ENCODE results near the gene HOXA13. TPM values are rescaled to one million over a fixed set of nuclear protein-coding genes. Genes with fewer than 3 reads are reported as not detected.

HOXA13 gene
- total and polyA plus RNA-seq, 10 of the 15 experiments (the other 5 are each of a cell fraction or from before 2014, with no cell fraction given) = not detected

DNA sequence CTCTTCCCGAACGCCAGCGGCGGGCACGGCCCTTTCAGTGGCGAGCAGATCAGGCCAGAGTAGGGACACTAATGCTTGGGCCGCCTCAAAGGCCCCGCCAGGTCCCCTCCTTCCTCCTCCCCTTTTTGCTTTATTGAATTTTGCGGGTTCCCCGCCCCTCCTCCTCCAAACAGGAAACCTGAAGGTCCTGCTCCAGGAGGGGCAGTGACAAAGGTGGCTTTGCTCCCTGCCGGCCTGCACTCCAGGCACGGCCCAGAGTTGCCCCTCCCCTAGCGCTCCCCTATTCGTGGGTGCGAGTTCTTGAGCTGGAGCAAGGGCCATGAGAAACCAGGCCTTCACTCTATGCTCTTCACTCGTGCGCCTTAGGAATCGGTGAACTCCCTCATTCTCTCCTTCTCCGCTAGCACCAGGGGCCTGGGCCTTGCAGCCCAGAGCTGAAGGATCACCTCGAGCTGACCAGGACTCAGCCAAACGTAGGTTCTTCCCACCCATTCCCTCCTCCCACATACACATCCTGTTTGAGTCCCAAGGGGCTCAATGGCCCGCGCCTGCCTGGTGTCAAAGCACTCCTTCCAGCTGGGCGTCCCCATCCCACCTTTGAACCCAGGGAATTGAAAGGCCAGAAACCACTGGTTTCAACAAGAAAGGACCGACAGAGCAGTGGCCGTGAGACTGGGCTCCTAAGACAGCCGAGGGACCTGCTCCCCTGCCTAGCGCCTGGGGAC lies 51.7 kb downstream of the HOXA13 start:
- Histone ChIP-seq H4K20me1 (ENCODE audit: control insufficient read depth, insufficient read depth) (no peaks in the 10 kb centered on the region), H3K4me3 (no peak overlapping the region), H2AFZ (ENCODE audit: control insufficient read depth, low read depth, low read length) (no peak overlapping the region), H3K79me2 (ENCODE audit: control insufficient read depth, insufficient read depth, low read length) (no peaks in the 10 kb centered on the region), H3K27me3 (replicated peaks in 1 of 2; ENCODE audit: control insufficient read depth in 2 of 2, insufficient read depth in 2 of 2, low read length in 1 of 2) (peaks cover 13 to 41% of the 10 kb centered on the region in 2 experiments), H3K36me3 (ENCODE audit: control insufficient read depth in 2 of 2, insufficient read depth in 2 of 2, low read length in 1 of 2) (no peaks in the 10 kb centered on the region), H3K4me1 (ENCODE audit: control insufficient read depth, insufficient read depth, low read length) (no peaks in the 10 kb centered on the region; the same call in 1 of the 2 replicates), H3K4me2 (ENCODE audit: control insufficient read depth, insufficient read depth) (no peak overlapping the region), H3K9me3 (replicated peaks; ENCODE audit: control insufficient read depth, insufficient read depth, low read length) (no peaks in the 10 kb centered on the region; the same call in 2 of the 3 replicates), H3K27ac (ENCODE audit: control insufficient read depth, insufficient read depth) (no peak overlapping the region), H3K9ac (ENCODE audit: control insufficient read depth, insufficient read depth, low read length) (no peak overlapping the region)
- no TSS peak for BruUV-seq (replicated peaks)
- FAIRE-seq (no peak), DNase-seq (ENCODE audit: low read depth, low spot score) (no peak), ATAC-seq (no peak)
- WGBS (ENCODE audit: insufficient coverage, insufficient replicate concordance, low lambda C conversion rate, missing lambda C conversion rate) = 5% methylated on average over 24 of the region's 28 CpGs
- POLR2A ChIA-PET = no interaction called here
- TF ChIP-seq, protein P1, sequence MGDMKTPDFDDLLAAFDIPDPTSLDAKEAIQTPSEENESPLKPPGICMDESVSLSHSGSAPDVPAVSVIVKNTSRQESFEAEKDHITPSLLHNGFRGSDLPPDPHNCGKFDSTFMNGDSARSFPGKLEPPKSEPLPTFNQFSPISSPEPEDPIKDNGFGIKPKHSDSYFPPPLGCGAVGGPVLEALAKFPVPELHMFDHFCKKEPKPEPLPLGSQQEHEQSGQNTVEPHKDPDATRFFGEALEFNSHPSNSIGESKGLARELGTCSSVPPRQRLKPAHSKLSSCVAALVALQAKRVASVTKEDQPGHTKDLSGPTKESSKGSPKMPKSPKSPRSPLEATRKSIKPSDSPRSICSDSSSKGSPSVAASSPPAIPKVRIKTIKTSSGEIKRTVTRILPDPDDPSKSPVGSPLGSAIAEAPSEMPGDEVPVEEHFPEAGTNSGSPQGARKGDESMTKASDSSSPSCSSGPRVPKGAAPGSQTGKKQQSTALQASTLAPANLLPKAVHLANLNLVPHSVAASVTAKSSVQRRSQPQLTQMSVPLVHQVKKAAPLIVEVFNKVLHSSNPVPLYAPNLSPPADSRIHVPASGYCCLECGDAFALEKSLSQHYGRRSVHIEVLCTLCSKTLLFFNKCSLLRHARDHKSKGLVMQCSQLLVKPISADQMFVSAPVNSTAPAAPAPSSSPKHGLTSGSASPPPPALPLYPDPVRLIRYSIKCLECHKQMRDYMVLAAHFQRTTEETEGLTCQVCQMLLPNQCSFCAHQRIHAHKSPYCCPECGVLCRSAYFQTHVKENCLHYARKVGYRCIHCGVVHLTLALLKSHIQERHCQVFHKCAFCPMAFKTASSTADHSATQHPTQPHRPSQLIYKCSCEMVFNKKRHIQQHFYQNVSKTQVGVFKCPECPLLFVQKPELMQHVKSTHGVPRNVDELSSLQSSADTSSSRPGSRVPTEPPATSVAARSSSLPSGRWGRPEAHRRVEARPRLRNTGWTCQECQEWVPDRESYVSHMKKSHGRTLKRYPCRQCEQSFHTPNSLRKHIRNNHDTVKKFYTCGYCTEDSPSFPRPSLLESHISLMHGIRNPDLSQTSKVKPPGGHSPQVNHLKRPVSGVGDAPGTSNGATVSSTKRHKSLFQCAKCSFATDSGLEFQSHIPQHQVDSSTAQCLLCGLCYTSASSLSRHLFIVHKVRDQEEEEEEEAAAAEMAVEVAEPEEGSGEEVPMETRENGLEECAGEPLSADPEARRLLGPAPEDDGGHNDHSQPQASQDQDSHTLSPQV (IDR thresholded peaks at IDR 0.05) = no peak
- peak; percentile 17 for TF ChIP-seq SUZ12 (IDR thresholded peaks at IDR 0.05; ENCODE audit: unreplicated experiment)
- in situ Hi-C loops (cut with MboI) (no loop called here), intact Hi-C loops (cut with micrococcal nuclease; ENCODE audit: unreplicated experiment) (no loop called here)
- RAD21 ChIA-PET (ENCODE audit: unreplicated experiment) = interaction anchor here (2.3 kb wide), 1 partner anchor 14 kb away, joined by 7 read pairs; no protein-coding TSS in a partner anchor
- SMC1A ChIA-PET (ENCODE audit: uncharacterized antibody, unreplicated experiment) = interaction anchor here (1.3 to 1.8 kb wide), 2 partner anchors 11 to 466 kb away, joined by 3 to 4 read pairs; no protein-coding TSS in a partner anchor
- CTCF ChIA-PET = interaction anchor here (1.0 to 5.5 kb wide), 5 partner anchors 14 to 461 kb away, joined by 3 to 38 read pairs (median 21); partner anchors contain the start of gene HOXA1
